Common myeloid progenitor, CD34-positive (primary cell): Measurements from ENCODE around the gene GAS2L1.

Experiments
- CTCF ChIA-PET: fragments of 350-600 bp; sonication (Branson Sonifier 250); formaldehyde crosslinking; loops from one replicate; lab custom pipeline; 2021; ENCODE audit warnings: antibody characterized with exemption; lab: Charles Lee
- POLR2A ChIA-PET: fragments of 350-600 bp; sonication (Branson Sonifier 250); formaldehyde crosslinking; loops from one replicate; lab custom pipeline; 2021; ENCODE audit warnings: antibody characterized with exemption; lab: Charles Lee
- DNase-seq, 3 donors: peaks; one replicate each; pipeline versions ENCODE4 v3.0.0 to v3.0.0-alpha.2; 2013
- H3K27ac ChIP-seq, 2 experiments: 1 replicate in 1 of 2; 2 replicates in 1 of 2; pipeline ENCODE4 v1.7.0; 2013; ENCODE audit warnings: inconsistent platforms in 2 of 2, low read length in 2 of 2, mild to moderate bottlenecking in 2 of 2, low read depth in 1 of 2, moderate library complexity in 1 of 2; ENCODE audit not compliant: severe bottlenecking in 2 of 2, insufficient read depth in 1 of 2, poor library complexity in 1 of 2
- H3K27me3 ChIP-seq, 5 experiments: replicated peaks in 2 of 5; 1 replicate in 3 of 5; 2 replicates in 2 of 5; pipeline versions ENCODE4 v1.6.1 to v1.7.0; 2013; ENCODE audit warnings: low read length in 4 of 5, mild to moderate bottlenecking in 2 of 5, moderate library complexity in 2 of 5, inconsistent platforms in 1 of 5; ENCODE audit not compliant: insufficient read depth in 5 of 5, control insufficient read depth in 4 of 5
- H3K36me3 ChIP-seq, 4 experiments: 1 replicate in 2 of 4; 2 replicates in 2 of 4; pipeline versions ENCODE4 v1.6.1 to v1.7.0; 2013; ENCODE audit warnings: low read length in 3 of 4, control low read depth in 1 of 4, mild to moderate bottlenecking in 1 of 4; ENCODE audit not compliant: control insufficient read depth in 4 of 4, insufficient read depth in 4 of 4
- H3K4me1 ChIP-seq, 4 experiments: 1 replicate in 3 of 4; 2 replicates in 1 of 4; pipeline versions ENCODE4 v1.6.1 to v1.7.1; 2013; ENCODE audit warnings: low read length in 3 of 4, mild to moderate bottlenecking in 3 of 4, control low read depth in 1 of 4, inconsistent platforms in 1 of 4, moderate library complexity in 1 of 4; ENCODE audit not compliant: control insufficient read depth in 4 of 4, insufficient read depth in 4 of 4; ENCODE audit errors: control extremely low read depth in 1 of 4
- H3K4me3 ChIP-seq, 7 experiments: 1 replicate in 4 of 7; 2 replicates in 3 of 7; pipeline versions ENCODE4 v1.5.1 to v1.7.0; 2013; ENCODE audit warnings: mild to moderate bottlenecking in 7 of 7, low read length in 6 of 7, moderate library complexity in 6 of 7, inconsistent platforms in 2 of 7, low read depth in 2 of 7, control low read depth in 1 of 7; ENCODE audit not compliant: insufficient read depth in 4 of 7, control insufficient read depth in 1 of 7; ENCODE audit errors: extremely low read depth in 1 of 7
- H3K9me3 ChIP-seq, 5 experiments: 1 replicate in 4 of 5; 2 replicates in 1 of 5; pipeline versions ENCODE4 v1.6.1 to v1.7.1; 2013; ENCODE audit warnings: low read length in 4 of 5, mild to moderate bottlenecking in 2 of 5, inconsistent platforms in 1 of 5, low read depth in 1 of 5, moderate library complexity in 1 of 5; ENCODE audit not compliant: control insufficient read depth in 4 of 5, insufficient read depth in 2 of 5; ENCODE audit errors: control extremely low read depth in 1 of 5
- WGBS: methylation state at CpG from one replicate; pipeline ENCODE4 v1.1.5; 2013; ENCODE audit not compliant: insufficient coverage; 5-methylcytosine and 5-hydroxymethylcytosine counted together

Gene GAS2L1

DNA sequence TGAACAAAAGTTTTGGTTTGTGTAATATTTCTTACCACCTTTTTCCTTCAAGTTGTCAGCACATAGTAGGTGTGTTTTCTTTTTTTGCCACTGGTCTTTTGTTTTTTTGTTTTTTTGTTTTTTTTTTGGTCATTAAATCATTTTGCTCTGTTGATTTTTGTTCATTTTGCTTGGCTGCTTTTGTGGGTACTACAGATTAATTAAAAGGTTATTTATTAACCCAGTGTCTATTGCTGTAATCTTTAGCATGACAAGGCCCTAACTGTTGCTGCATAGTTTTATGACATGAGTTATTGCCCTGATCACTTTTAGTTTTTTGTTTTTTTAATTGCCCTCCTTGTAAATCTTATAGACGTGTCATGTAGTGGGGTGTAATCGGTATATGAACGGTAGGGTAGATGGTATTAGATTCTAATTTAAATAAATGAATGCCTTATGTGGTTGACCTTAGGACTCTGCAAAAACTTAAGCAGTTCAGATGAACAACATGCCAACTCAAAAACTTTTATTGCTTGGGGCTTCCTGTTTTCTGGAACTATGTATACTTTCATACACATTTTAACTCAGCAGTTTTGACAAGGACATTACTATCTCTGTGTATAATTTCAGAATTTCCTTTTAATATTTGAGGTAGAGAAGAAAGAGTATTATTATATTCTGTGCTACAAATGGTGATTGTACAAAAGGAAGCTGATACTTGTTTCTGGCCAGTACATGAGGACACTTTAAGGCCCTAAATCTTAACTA, 30.5 kb upstream of the GAS2L1 start:
- POLR2A ChIA-PET = no interaction called here
- H3K27ac ChIP-seq = no peak overlapping the region
- WGBS = no CpG with 5 or more reads among the region's 3 CpGs
- H3K9me3 ChIP-seq = no peaks in the 10 kb centered on the region
- CTCF ChIA-PET = interaction anchor here (1.5 kb wide), 1 partner anchor 31 kb away, joined by 3 read pairs; no protein-coding TSS in a partner anchor
- H3K4me1 ChIP-seq = peaks cover 6 to 19% (median 8%) of the 10 kb centered on the region in 4 experiments
- H3K27me3 ChIP-seq = no peaks in the 10 kb centered on the region
- H3K4me3 ChIP-seq = no peak overlapping the region
- peaks cover 40 to 90% (median 68%) of the 10 kb centered on the region in 4 experiments for H3K36me3 ChIP-seq
- DNase-seq = no peak

DNA sequence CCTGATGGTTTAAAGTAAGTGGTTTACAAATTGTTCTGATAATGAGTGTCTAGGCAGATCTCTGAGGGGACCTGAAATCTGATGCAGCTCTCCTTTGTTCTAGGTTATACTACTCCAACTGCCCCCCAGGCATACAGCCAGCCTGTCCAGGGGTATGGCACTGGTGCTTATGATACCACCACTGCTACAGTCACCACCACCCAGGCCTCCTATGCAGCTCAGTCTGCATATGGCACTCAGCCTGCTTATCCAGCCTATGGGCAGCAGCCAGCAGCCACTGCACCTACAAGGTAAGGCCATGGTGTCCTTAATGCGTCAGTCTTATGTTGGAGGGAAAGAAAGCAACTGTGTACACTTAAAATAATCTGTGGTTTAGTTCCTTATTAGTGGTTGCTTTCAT, 28.5 kb upstream of the GAS2L1 start:
- no peak overlapping the region for H3K27ac ChIP-seq
- POLR2A ChIA-PET = no interaction called here
- H3K4me1 ChIP-seq = peaks cover 0 to 5% (median 0%) of the 10 kb centered on the region in 4 experiments
- no CpG with 5 or more reads among the region's 1 CpG for WGBS
- no peaks in the 10 kb centered on the region for H3K27me3 ChIP-seq
- no peaks in the 10 kb centered on the region for H3K9me3 ChIP-seq
- CTCF ChIA-PET = interaction anchor here (1.4 to 1.8 kb wide), 2 partner anchors 9 to 20 kb away, joined by 3 to 5 read pairs; no protein-coding TSS in a partner anchor
- peaks cover 34 to 88% (median 70%) of the 10 kb centered on the region in 4 experiments for H3K36me3 ChIP-seq
- no peak overlapping the region for H3K4me3 ChIP-seq
- no peak for DNase-seq

DNA sequence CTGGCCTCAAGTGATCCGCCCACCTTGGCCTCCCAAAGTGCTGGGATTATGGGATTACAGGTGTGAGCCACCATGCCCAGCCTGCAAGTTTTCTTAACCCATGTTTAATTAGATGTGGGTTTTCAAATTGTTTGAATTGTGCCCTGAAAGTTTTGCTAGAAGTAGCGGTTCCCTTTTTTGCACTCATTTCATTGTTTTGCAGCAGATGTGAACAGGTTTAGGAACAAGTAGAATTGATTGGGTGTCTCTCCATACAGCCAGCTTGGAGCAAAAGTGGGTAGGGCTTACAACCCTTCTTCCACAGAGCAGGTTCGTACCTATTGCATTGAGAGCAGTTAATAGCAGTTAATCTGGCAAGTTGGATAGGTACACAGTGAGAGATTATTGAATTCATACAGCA, 22.3 kb upstream of the GAS2L1 start:
- no peaks in the 10 kb centered on the region for H3K27me3 ChIP-seq
- H3K9me3 ChIP-seq = no peaks in the 10 kb centered on the region
- H3K27ac ChIP-seq = no peak overlapping the region
- no peaks in the 10 kb centered on the region for H3K4me1 ChIP-seq
- ChIA-PET CTCF (interaction anchor here (0.9 to 5.4 kb wide), 4 partner anchors 11 to 17 kb away, joined by 3 to 23 read pairs (median 3); no protein-coding TSS in a partner anchor), POLR2A (no interaction called here)
- 96% methylated on average over 2 of the region's 3 CpGs for WGBS
- H3K36me3 ChIP-seq = peaks cover 27 to 92% (median 72%) of the 10 kb centered on the region in 4 experiments
- H3K4me3 ChIP-seq = no peak overlapping the region
- DNase-seq = no peak

GRCh38 chr22:29288837-29289236, 17.6 kb upstream of the GAS2L1 start:
- CTCF ChIA-PET = interaction anchor here (5.4 kb wide), 1 partner anchor 16 kb away, joined by 23 read pairs; no protein-coding TSS in a partner anchor
- WGBS = 80% methylated on average over 1 of the region's 2 CpGs
- Histone ChIP-seq H3K27me3 (no peaks in the 10 kb centered on the region), H3K4me3 (no peak overlapping the region), H3K4me1 (no peaks in the 10 kb centered on the region), H3K36me3 (peaks cover 29 to 99% (median 81%) of the 10 kb centered on the region in 4 experiments), H3K9me3 (no peaks in the 10 kb centered on the region), H3K27ac (no peak overlapping the region)
- POLR2A ChIA-PET = no interaction called here
- DNase-seq = no peak

- CTCF ChIA-PET = interaction anchor here (0.6 to 1.0 kb wide), 2 partner anchors 10 to 74 kb away, joined by 3 to 4 read pairs; no protein-coding TSS in a partner anchor
- peaks cover 29 to 98% (median 80%) of the 10 kb centered on the region in 4 experiments for H3K36me3 ChIP-seq
- H3K9me3 ChIP-seq = no peaks in the 10 kb centered on the region
- H3K4me3 ChIP-seq = no peak overlapping the region
- H3K27me3 ChIP-seq = no peaks in the 10 kb centered on the region
- H3K27ac ChIP-seq = no peak overlapping the region
- H3K4me1 ChIP-seq = no peaks in the 10 kb centered on the region
- POLR2A ChIA-PET = interaction anchor here (1.0 to 1.2 kb wide), 2 partner anchors 13 to 20 kb away, joined by 3 read pairs; no protein-coding TSS in a partner anchor
- WGBS = 95% methylated on average over 3 of the region's 5 CpGs
- no peak for DNase-seq
These were observed 16.4 kb upstream of the GAS2L1 start for GRCh38 chr22:29290061-29290460.

- no peak overlapping the region for H3K27ac ChIP-seq
These were observed 15.2 kb upstream of the GAS2L1 start for GRCh38 chr22:29291215-29291614.

GRCh38 chr22:29292379-29292778, 14.1 kb upstream of the GAS2L1 start:
- H3K4me1 ChIP-seq = no peaks in the 10 kb centered on the region
- H3K27ac ChIP-seq = no peak overlapping the region
- H3K27me3 ChIP-seq = no peaks in the 10 kb centered on the region
- no peaks in the 10 kb centered on the region for H3K9me3 ChIP-seq
- H3K36me3 ChIP-seq = peaks cover 42 to 99% (median 84%) of the 10 kb centered on the region in 4 experiments
- ChIA-PET CTCF (no interaction called here), POLR2A (no interaction called here)
- DNase-seq = no peak
- no peak overlapping the region for H3K4me3 ChIP-seq

More at GRCh38 chr22:29291215-29291614, 15.2 kb upstream of the GAS2L1 start:
- CTCF ChIA-PET = interaction anchor here (1.0 to 1.1 kb wide), 2 partner anchors 11 kb away, joined by 3 to 4 read pairs; no protein-coding TSS in a partner anchor
- 100% methylated on average over 1 of the region's 7 CpGs for WGBS
- Histone ChIP-seq H3K4me1 (no peaks in the 10 kb centered on the region), H3K27me3 (no peaks in the 10 kb centered on the region), H3K36me3 (peaks cover 35 to 99% (median 82%) of the 10 kb centered on the region in 4 experiments), H3K9me3 (no peaks in the 10 kb centered on the region), H3K4me3 (no peak overlapping the region)
- POLR2A ChIA-PET = interaction anchor here (1.0 to 1.2 kb wide), 2 partner anchors 12 to 21 kb away, joined by 3 read pairs; no protein-coding TSS in a partner anchor
- peak in 1 of 3 donors; percentile 49 for DNase-seq
